ENCODE results near the gene FMOD.

The FMOD gene

GRCh38 chr1:203328714-203329122, 22.2 kb downstream of the FMOD start:
- in situ Hi-C loops (cut with HindIII; ENCODE audit: low sequenced_read_pairs): loop anchor here (5.0 kb wide), 1 partner anchor 61 kb away; no protein-coding TSS in a partner anchor
- TF ChIP-seq CTCF (IDR thresholded peaks at IDR 0.05; ENCODE audit: low read depth, low read length, missing control alignments): no peak
- H3K4me3 ChIP-seq (ENCODE audit: low read depth, low read length): no peak overlapping the region
- peak; percentile 86 for DNase-seq (ENCODE audit: low read depth)

GRCh38 chr1:203327684-203328457, 23.1 kb downstream of the FMOD start:
- peak; percentile 42 for TF ChIP-seq CTCF (IDR thresholded peaks at IDR 0.05; ENCODE audit: low read depth, low read length, missing control alignments)
- in situ Hi-C loops (cut with HindIII; ENCODE audit: low sequenced_read_pairs): loop anchor here (5.0 kb wide), 1 partner anchor 61 kb away; no protein-coding TSS in a partner anchor
- peak overlapping the region; percentile 37 for H3K4me3 ChIP-seq (ENCODE audit: low read depth, low read length)
- DNase-seq (ENCODE audit: low read depth): no peak

- in situ Hi-C loops (cut with HindIII; ENCODE audit: low sequenced_read_pairs): loop anchor here (5.0 kb wide), 1 partner anchor 60 kb away; no protein-coding TSS in a partner anchor
- peak; percentile 65 for DNase-seq (ENCODE audit: low read depth)
Observed at GRCh38 chr1:203326830-203327683, 23.9 kb downstream of the FMOD start.

GRCh38 chr1:203325418-203326091, 25.4 kb downstream of the FMOD start:
- in situ Hi-C loops (cut with HindIII; ENCODE audit: low sequenced_read_pairs): loop anchor here (5.0 kb wide), 1 partner anchor 58 kb away; no protein-coding TSS in a partner anchor
- no peak for TF ChIP-seq CTCF (IDR thresholded peaks at IDR 0.05; ENCODE audit: low read depth, low read length, missing control alignments)
- DNase-seq (ENCODE audit: low read depth): no peak
- H3K4me3 ChIP-seq (ENCODE audit: low read depth, low read length): no peak overlapping the region

More at GRCh38 chr1:203326830-203327683, 23.9 kb downstream of the FMOD start:
- no peak for TF ChIP-seq CTCF (IDR thresholded peaks at IDR 0.05; ENCODE audit: low read depth, low read length, missing control alignments)
- peak overlapping the region; percentile 37 for H3K4me3 ChIP-seq (ENCODE audit: low read depth, low read length)

GRCh38 chr1:203325026-203325417, 25.9 kb downstream of the FMOD start:
- TF ChIP-seq CTCF (IDR thresholded peaks at IDR 0.05; ENCODE audit: low read depth, low read length, missing control alignments): no peak
- H3K4me3 ChIP-seq (ENCODE audit: low read depth, low read length): no peak overlapping the region
- peak; percentile 80 for DNase-seq (ENCODE audit: low read depth)
- in situ Hi-C loops (cut with HindIII; ENCODE audit: low sequenced_read_pairs): loop anchor here (5.0 kb wide), 1 partner anchor 58 kb away; no protein-coding TSS in a partner anchor

All from astrocyte of the cerebellum (primary cell).